Fibroblast of peridontal ligament (primary cell): ENCODE data around the gene VWCE.
"Not testable (repeated sequence)": the region's sequence is repeated elsewhere in the genome, so short reads cannot be mapped to it uniquely, and the experiment has no call there.

ENCODE experiments used
- DNase-seq: peaks from one replicate; pipeline ENCODE4 v3.0.0-alpha.2; 2010; ENCODE audit errors: extremely low read depth

Gene VWCE

DNA sequence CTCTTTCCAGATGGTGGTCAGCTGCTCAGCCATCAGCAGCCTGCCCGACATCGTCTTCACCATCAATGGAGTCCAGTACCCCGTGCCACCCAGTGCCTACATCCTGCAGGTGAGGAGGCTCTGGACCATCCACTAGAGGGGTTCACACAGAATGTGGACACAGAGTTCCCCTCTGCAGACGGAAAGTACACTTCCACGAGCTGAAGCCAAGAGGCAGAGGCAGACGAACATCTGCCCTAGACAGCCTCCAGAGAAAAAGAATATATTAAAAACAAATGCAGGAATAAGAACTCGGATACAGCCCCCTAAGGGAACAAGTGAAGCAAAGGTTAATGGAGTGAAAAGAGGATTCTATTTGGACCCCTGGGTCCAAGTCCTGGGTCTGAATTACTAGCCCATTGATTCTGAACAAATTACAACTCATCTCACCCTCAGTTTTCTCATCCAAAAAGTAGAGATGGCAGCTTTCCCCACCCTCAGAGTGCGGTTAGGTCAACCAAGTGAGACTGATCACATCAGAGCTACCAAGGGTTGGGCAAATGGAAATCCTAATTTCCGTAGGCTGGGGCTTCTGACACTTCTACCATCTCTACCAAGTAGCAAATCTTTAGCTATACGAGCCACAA, 83.7 kb downstream of the VWCE start:
- DNase-seq: not testable (repeated sequence)

GRCh38 chr11:61210629-61211028, 84.5 kb downstream of the VWCE start:
- not testable (repeated sequence) for DNase-seq
